COLO829 (cell line): ENCODE measurements around the gene TTC33.
"Not testable (repeated sequence)": the region's sequence is repeated elsewhere in the genome, so short reads cannot be mapped to it uniquely, and the experiment has no call there.

Experiments used
- DNase-seq: peaks from one replicate; pipeline ENCODE4 v3.0.0; 2012; ENCODE audit warnings: low spot score

The TTC33 gene

GRCh38 chr5:40716590-40716989, 39.2 kb downstream of the TTC33 start:
- DNase-seq, result no peak

GRCh38 chr5:40716000-40716399, 39.8 kb downstream of the TTC33 start:
- no peak for DNase-seq

- no peak for DNase-seq
Observed at GRCh38 chr5:40714001-40714400, 41.8 kb downstream of the TTC33 start.

GRCh38 chr5:40710575-40710974, 45.2 kb downstream of the TTC33 start:
- DNase-seq, result not testable (repeated sequence)

- not testable (repeated sequence) for DNase-seq
Observed at GRCh38 chr5:40705484-40705883, 50.3 kb downstream of the TTC33 start.

- DNase-seq, result not testable (repeated sequence)
Observed at GRCh38 chr5:40702027-40702426, 53.7 kb downstream of the TTC33 start.

- DNase-seq, result no peak
Observed at GRCh38 chr5:40700116-40700782, 55.5 kb downstream of the TTC33 start.

- no peak for DNase-seq
Observed at GRCh38 chr5:40694433-40694832, 61.3 kb downstream of the TTC33 start.

- DNase-seq, result no peak
Observed at GRCh38 chr5:40691894-40692293, 63.9 kb downstream of the TTC33 start.

- DNase-seq, result no peak
Observed at GRCh38 chr5:40690267-40690666, 65.5 kb downstream of the TTC33 start.

- peak; percentile 48 for DNase-seq
Observed at GRCh38 chr5:40689438-40689837, 66.3 kb downstream of the TTC33 start.

GRCh38 chr5:40688996-40689395, 66.8 kb downstream of the TTC33 start:
- no peak for DNase-seq

GRCh38 chr5:40688127-40688761, 67.5 kb downstream of the TTC33 start:
- peak; percentile 45 for DNase-seq

- no peak for DNase-seq
Observed at GRCh38 chr5:40687321-40687720, 68.4 kb downstream of the TTC33 start.

- no peak for DNase-seq
Observed at GRCh38 chr5:40685976-40686486, 69.7 kb downstream of the TTC33 start.

GRCh38 chr5:40685193-40685592, 70.6 kb downstream of the TTC33 start:
- DNase-seq, result no peak

GRCh38 chr5:40683305-40683704, 72.5 kb downstream of the TTC33 start:
- DNase-seq, result no peak

GRCh38 chr5:40682154-40683017, 73.4 kb downstream of the TTC33 start:
- DNase-seq, result no peak

GRCh38 chr5:40681363-40682153, 74.2 kb downstream of the TTC33 start:
- no peak for DNase-seq

- DNase-seq, result no peak
Observed at GRCh38 chr5:40680741-40681362, 74.9 kb downstream of the TTC33 start.

GRCh38 chr5:40679913-40680681, 75.7 kb downstream of the TTC33 start, which contains the start of gene PTGER4:
PTGER4 (plus strand) TSS chr5:40679915; CDS start chr5:40680994, 1,079 bp downstream.
- DNase-seq, result no peak
